Right lobe of liver (tissue), 4 donors: ENCODE data around the gene GALK1.

ENCODE experiments used
- POLR2A ChIP-seq: fragments of 450-650 bp; IDR thresholded peaks from one replicate; pipeline ENCODE4 v1.6.1; 2017; ENCODE audit warnings: antibody characterized with exemption, mild to moderate bottlenecking
- TF ChIP-seq, protein P1 (sequence below), 4 donors: fragments of 200-600 bp in 3 of 4; fragments of 450-650 bp in 1 of 4; IDR thresholded peaks; one replicate each; pipeline versions ENCODE4 v1.5.1 to v1.8.0; 2016 to 2022; ENCODE audit warnings: antibody characterized with exemption in 4 of 4, mild to moderate bottlenecking in 2 of 4
- donor health status: DM: no; HTN: no; CAD: no.
- donor health status: DM: no; HTN: no; CAD: no.
- donor health status: DM: no; HTN: yes; CAD: no.

DNA sequence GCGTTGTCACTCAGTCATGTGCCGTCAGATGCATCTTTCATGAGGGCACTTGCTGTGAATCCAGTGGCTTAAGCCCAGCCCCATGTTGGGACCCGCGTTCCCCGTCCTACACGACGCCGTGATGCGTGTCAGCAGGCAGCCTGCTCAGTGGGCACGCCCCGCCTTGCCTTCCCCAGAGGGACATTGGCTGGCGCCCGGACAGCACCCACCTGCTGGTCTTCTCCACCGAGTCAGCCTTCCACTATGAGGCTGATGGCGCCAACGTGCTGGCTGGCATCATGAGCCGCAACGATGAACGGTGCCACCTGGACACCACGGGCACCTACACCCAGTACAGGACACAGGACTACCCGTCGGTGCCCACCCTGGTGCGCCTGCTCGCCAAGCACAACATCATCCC, 34.9 kb downstream of the GALK1 start:
- TF ChIP-seq POLR2A = no peak
- TF ChIP-seq, protein P1, sequence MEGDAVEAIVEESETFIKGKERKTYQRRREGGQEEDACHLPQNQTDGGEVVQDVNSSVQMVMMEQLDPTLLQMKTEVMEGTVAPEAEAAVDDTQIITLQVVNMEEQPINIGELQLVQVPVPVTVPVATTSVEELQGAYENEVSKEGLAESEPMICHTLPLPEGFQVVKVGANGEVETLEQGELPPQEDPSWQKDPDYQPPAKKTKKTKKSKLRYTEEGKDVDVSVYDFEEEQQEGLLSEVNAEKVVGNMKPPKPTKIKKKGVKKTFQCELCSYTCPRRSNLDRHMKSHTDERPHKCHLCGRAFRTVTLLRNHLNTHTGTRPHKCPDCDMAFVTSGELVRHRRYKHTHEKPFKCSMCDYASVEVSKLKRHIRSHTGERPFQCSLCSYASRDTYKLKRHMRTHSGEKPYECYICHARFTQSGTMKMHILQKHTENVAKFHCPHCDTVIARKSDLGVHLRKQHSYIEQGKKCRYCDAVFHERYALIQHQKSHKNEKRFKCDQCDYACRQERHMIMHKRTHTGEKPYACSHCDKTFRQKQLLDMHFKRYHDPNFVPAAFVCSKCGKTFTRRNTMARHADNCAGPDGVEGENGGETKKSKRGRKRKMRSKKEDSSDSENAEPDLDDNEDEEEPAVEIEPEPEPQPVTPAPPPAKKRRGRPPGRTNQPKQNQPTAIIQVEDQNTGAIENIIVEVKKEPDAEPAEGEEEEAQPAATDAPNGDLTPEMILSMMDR (IDR thresholded peaks at IDR 0.05) = no peak
